Chondrocyte (in vitro differentiated cells): Measurements from ENCODE around the gene APEX1. TPM values are rescaled to one million over a fixed set of nuclear protein-coding genes. Genes with fewer than 3 reads are reported as not detected.
"Not testable (repeated sequence)": the region's sequence is repeated elsewhere in the genome, so short reads cannot be mapped to it uniquely, and the experiment has no call there.

Experiments
- DNase-seq: peaks from one replicate; pipeline ENCODE4 v3.0.0; 2021; ENCODE audit warnings: mixed read lengths, low spot score
- H3K27ac Mint-ChIP-seq: one replicate; pipeline ENCODE4 v1.8.0; 2021; ENCODE audit warnings: mild to moderate bottlenecking, moderate library complexity, mixed read lengths; ENCODE audit not compliant: unreplicated experiment
- H3K27me3 Mint-ChIP-seq: 2 replicates; pipeline ENCODE4 v1.8.0; 2021; ENCODE audit warnings: low read depth, mixed read lengths
- H3K36me3 Mint-ChIP-seq: 2 replicates; pipeline ENCODE4 v1.8.0; 2021; ENCODE audit warnings: low read depth, mixed read lengths
- H3K4me1 Mint-ChIP-seq: 2 replicates; pipeline ENCODE4 v1.8.0; 2021; ENCODE audit warnings: low read depth, mild to moderate bottlenecking, mixed read lengths
- H3K4me3 Mint-ChIP-seq: one replicate; pipeline ENCODE4 v1.8.0; 2021; ENCODE audit warnings: mild to moderate bottlenecking, moderate library complexity, mixed read lengths; ENCODE audit not compliant: unreplicated experiment
- H3K9me3 Mint-ChIP-seq: 2 replicates; pipeline ENCODE4 v1.8.0; 2021; ENCODE audit warnings: low read depth, mixed read lengths
- total RNA-seq: library from RNA; stranded (reverse); gene quantifications from 3 replicates; pipeline ENCODE4 v1.2.1, GENCODE V29; 2021
- TF ChIP-seq, protein P1 (sequence below): fragments of 200-600 bp; sonication (generic); IDR thresholded peaks from 2 replicates; pipeline ENCODE4 v1.5.0; 2021; ENCODE audit warnings: antibody characterized with exemption, mild to moderate bottlenecking, moderate library complexity

APEX1 gene
- total RNA-seq, 1 donor from 2014 or later, result 141 TPM

DNA sequence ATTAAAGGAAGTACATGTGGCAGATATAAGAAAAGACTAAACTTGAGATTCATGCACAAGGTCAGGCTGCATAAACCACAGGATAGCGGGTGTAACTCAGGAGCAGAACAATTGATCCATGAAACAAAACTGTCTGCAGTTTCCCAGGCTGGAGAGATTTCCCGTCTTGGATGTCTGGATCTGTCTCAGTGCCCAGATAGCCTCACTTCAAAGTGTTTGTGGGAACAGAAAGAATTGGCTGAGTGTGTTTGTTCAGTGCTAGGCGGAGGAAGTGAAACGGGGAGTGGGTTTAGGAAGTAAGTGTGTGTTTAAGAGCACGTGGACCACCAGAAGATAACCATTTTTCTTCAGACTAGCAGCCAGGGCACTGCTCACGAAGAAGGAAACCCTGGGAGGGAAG, 48.9 kb downstream of the APEX1 start:
- Mint-ChIP-seq H3K4me3 (no peak overlapping the region), H3K27me3 (peaks cover 8% of the 10 kb centered on the region), H3K27ac (no peak overlapping the region), H3K9me3 (no peaks in the 10 kb centered on the region), H3K4me1 (no peaks in the 10 kb centered on the region), H3K36me3 (no peaks in the 10 kb centered on the region)
- no peak for DNase-seq
- TF ChIP-seq, protein P1, sequence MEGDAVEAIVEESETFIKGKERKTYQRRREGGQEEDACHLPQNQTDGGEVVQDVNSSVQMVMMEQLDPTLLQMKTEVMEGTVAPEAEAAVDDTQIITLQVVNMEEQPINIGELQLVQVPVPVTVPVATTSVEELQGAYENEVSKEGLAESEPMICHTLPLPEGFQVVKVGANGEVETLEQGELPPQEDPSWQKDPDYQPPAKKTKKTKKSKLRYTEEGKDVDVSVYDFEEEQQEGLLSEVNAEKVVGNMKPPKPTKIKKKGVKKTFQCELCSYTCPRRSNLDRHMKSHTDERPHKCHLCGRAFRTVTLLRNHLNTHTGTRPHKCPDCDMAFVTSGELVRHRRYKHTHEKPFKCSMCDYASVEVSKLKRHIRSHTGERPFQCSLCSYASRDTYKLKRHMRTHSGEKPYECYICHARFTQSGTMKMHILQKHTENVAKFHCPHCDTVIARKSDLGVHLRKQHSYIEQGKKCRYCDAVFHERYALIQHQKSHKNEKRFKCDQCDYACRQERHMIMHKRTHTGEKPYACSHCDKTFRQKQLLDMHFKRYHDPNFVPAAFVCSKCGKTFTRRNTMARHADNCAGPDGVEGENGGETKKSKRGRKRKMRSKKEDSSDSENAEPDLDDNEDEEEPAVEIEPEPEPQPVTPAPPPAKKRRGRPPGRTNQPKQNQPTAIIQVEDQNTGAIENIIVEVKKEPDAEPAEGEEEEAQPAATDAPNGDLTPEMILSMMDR, result no peak

DNA sequence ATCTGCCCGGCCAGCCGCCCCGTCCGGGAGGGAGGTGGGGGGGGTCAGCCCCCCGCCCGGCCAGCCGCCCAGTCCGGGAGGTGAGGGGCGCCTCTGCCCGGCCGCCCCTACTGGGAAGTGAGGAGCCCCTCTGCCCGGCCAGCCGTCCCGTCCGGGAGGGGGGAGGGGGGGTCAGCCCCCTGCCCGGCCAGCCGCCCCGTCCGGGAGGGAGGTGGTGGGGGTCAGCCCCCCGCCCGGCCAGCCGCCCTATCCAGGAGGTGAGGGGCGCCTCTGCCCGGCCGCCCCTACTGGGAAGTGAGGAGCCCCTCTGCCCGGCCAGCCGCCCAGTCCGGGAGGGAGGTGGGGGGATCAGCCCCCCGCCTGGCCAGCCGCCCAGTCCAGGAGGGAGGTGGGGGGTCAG, 51.2 kb downstream of the APEX1 start:
- DNase-seq, H3K27ac Mint-ChIP-seq, H3K9me3 Mint-ChIP-seq, H3K4me1 Mint-ChIP-seq, H3K4me3 Mint-ChIP-seq, H3K36me3 Mint-ChIP-seq: not testable (repeated sequence)
- peaks cover 19% of the 10 kb centered on the region for H3K27me3 Mint-ChIP-seq

DNA sequence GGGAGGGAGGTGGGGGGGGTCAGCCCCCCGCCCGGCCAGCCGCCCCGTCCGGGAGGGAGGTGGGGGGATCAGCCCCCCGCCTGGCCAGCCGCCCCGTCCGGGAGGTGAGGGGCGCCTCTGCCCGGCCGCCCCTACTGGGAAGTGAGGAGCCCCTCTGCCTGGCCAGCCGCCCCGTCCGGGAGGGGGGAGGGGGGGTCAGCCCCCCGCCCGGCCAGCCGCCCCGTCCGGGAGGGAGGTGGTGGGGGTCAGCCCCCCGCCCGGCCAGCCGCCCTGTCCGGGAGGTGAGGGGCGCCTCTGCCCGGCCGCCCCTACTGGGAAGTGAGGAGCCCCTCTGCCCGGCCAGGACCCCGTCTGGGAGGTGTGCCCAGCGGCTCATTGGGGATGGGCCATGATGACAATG, 51.7 kb downstream of the APEX1 start:
- H3K9me3 Mint-ChIP-seq, DNase-seq, H3K4me3 Mint-ChIP-seq, H3K4me1 Mint-ChIP-seq, H3K36me3 Mint-ChIP-seq, H3K27ac Mint-ChIP-seq: not testable (repeated sequence)
- H3K27me3 Mint-ChIP-seq, result peaks cover 20% of the 10 kb centered on the region

Other genes starting within 250 kb of the APEX1 start
- not detected in 3 replicates for gene OR11H6, start 231.5 kb upstream of the APEX1 start, total RNA-seq
- not detected in 3 replicates for gene OR11H7, start 226.2 kb upstream of the APEX1 start, total RNA-seq
- gene OR11H4, start 215.9 kb upstream of the APEX1 start, total RNA-seq, result not detected in 3 replicates
- 16.3 to 29.5 TPM (median 17.3 TPM) in 3 replicates for gene TTC5, start 149.3 kb upstream of the APEX1 start, total RNA-seq
- 32.6 to 41.2 TPM (median 34.7 TPM) in 3 replicates for gene CCNB1IP1, start 121.9 kb upstream of the APEX1 start, total RNA-seq
- 16.2 to 27.3 TPM (median 19.4 TPM) in 3 replicates for gene PARP2, start 111.6 kb upstream of the APEX1 start, total RNA-seq
- 19.2 to 32.7 TPM (median 22.8 TPM) in 3 replicates for gene TEP1, start 41.7 kb upstream of the APEX1 start, total RNA-seq
- gene KLHL33, start 19.1 kb upstream of the APEX1 start, total RNA-seq, result not detected in 3 replicates
- 26.0 to 41.4 TPM (median 28.6 TPM) in 3 replicates for gene OSGEP, start 414 bp upstream of the APEX1 start, total RNA-seq
- gene PIP4P1, start 6.2 kb downstream of the APEX1 start, total RNA-seq, result 31.0 to 36.9 TPM (median 32.0 TPM) in 3 replicates
- gene PNP, start 14.2 kb downstream of the APEX1 start, total RNA-seq, result 25.0 to 34.8 TPM (median 26.7 TPM) in 3 replicates
- gene RNASE10, start 50.3 kb downstream of the APEX1 start, total RNA-seq, result 0.72 TPM in 1 of 3 replicates, not detected in the others
- not detected in 3 replicates for gene RNASE9, start 105.8 kb downstream of the APEX1 start, total RNA-seq
- gene RNASE11, start 132.8 kb downstream of the APEX1 start, total RNA-seq, result not detected in 3 replicates
- not detected in 3 replicates for gene RNASE12, start 136.2 kb downstream of the APEX1 start, total RNA-seq
- gene OR6S1, start 186.5 kb downstream of the APEX1 start, total RNA-seq, result not detected in 3 replicates
- gene RNASE4, start 229.3 kb downstream of the APEX1 start, total RNA-seq, result 23.6 to 32.1 TPM (median 28.5 TPM) in 3 replicates
- 7.3 to 10.2 TPM (median 9.1 TPM) in 3 replicates for gene ANG, start 233.5 kb downstream of the APEX1 start, total RNA-seq